HCT116 (cell line): ENCODE data around the gene GARS1. TPM values are rescaled to one million over a fixed set of nuclear protein-coding genes. Genes with fewer than 3 reads are reported as not detected.

ENCODE experiments used
- ATAC-seq: fragments of 200-7000 bp; cut with Tn5 transposase; 2 replicates; pipeline ENCODE4 v1.9.1; 2020; ENCODE audit warnings: mild to moderate bottlenecking, moderate library complexity
- BruUV-seq: library from RNA; stranded (reverse); fragments of 400-500 nt; replicated peaks from 2 replicates; lab custom pipeline; 2021; lab: Mats Ljungman, UMichigan
- CTCF ChIA-PET: fragments of 300-600 bp; sonication (Branson Sonifier 250); formaldehyde crosslinking; loops from one replicate; lab custom pipeline; 2021; ENCODE audit warnings: antibody characterized with exemption; lab: Charles Lee
- POLR2A ChIA-PET: fragments of 300-600, 350-600 bp; sonication (Branson Sonifier 250); formaldehyde crosslinking; loops from one replicate; lab custom pipeline; 2021; ENCODE audit warnings: antibody characterized with exemption; lab: Charles Lee
- RAD21 ChIA-PET, 2 experiments: fragments of 300-600 bp; sonication (Branson Sonifier 250); formaldehyde crosslinking; loops; one replicate each; lab custom pipeline; 2023; ENCODE audit warnings: low total read pairs in 2 of 2; ENCODE audit not compliant: uncharacterized antibody in 2 of 2, unreplicated experiment in 2 of 2, low non-redundant PET in 1 of 2; lab: Charles Lee
- DNase-seq: peaks from one replicate; pipeline ENCODE4 v3.0.0-alpha.2; 2010; ENCODE audit warnings: low read depth, low spot score
- H2AFZ ChIP-seq: fragments of 200-600 bp; shearing (Covaris generic), sonication (generic); 2 replicates; pipeline ENCODE4 v1.6.1; 2017; ENCODE audit warnings: low read depth, mixed run types, mixed read lengths, antibody characterized with exemption, low read length; ENCODE audit not compliant: poor library complexity, severe bottlenecking
- H3K27ac ChIP-seq: 2 replicates; pipeline ENCODE4 v1.5.1; 2012; ENCODE audit warnings: low read depth, low read length
- H3K27me3 ChIP-seq: fragments of 200-600 bp; sonication (generic); 2 replicates; pipeline ENCODE4 v1.6.1; 2016; ENCODE audit warnings: mixed run types, low read length, mixed read lengths; ENCODE audit not compliant: insufficient read depth
- H3K36me3 ChIP-seq, 2 experiments: fragments of 200-500 bp in 1 of 2; fragments of 200-600 bp in 1 of 2; sonication (Bioruptor generic) in 1 of 2; sonication (generic) in 1 of 2; 2 replicates each; pipeline versions ENCODE4 v1.5.1 to v1.6.1; 2014 to 2016; ENCODE audit warnings: low read length in 2 of 2, inconsistent platforms in 1 of 2, mixed read lengths in 1 of 2, mixed run types in 1 of 2; ENCODE audit not compliant: insufficient read depth in 2 of 2, control insufficient read depth in 1 of 2
- H3K4me1 ChIP-seq, 2 experiments: fragments of 200-600 bp in 1 of 2; sonication (generic) in 1 of 2; 2 replicates each; pipeline versions ENCODE4 v1.5.1 to v1.6.1; 2012 to 2017; ENCODE audit warnings: low read length in 2 of 2, inconsistent platforms in 1 of 2, mild to moderate bottlenecking in 1 of 2, mixed read lengths in 1 of 2, mixed run types in 1 of 2, moderate library complexity in 1 of 2; ENCODE audit not compliant: insufficient read depth in 2 of 2, control insufficient read depth in 1 of 2
- H3K4me2 ChIP-seq: fragments of 200-600 bp; sonication (generic); 2 replicates; pipeline ENCODE4 v1.6.1; 2017; ENCODE audit warnings: mixed run types, low read length, mixed read lengths
- H3K4me3 ChIP-seq, 2 experiments: fragments of 200-600 bp in 1 of 2; sonication (generic) in 1 of 2; replicated peaks in 1 of 2; 2 replicates each; pipeline ENCODE4 v1.5.1; 2011 to 2016; ENCODE audit warnings: low read length in 2 of 2, control low read depth in 1 of 2, low read depth in 1 of 2, mild to moderate bottlenecking in 1 of 2, mixed read lengths in 1 of 2, mixed run types in 1 of 2
- H3K79me2 ChIP-seq: fragments of 200-600 bp; sonication (generic); 2 replicates; pipeline ENCODE4 v1.6.1; 2017; ENCODE audit warnings: mild to moderate bottlenecking, mixed run types, low read length, moderate library complexity, mixed read lengths; ENCODE audit not compliant: insufficient read depth
- H3K9ac ChIP-seq: fragments of 200-600 bp; sonication (generic); 2 replicates; pipeline ENCODE4 v1.6.1; 2016; ENCODE audit warnings: low read length, mixed read lengths
- H3K9me2 ChIP-seq: fragments of 200-600 bp; sonication (generic), shearing (Covaris generic); 2 replicates; pipeline ENCODE4 v1.6.1; 2017; ENCODE audit warnings: mixed run types, mild to moderate bottlenecking, moderate library complexity; ENCODE audit not compliant: insufficient read depth
- H3K9me3 ChIP-seq, 2 experiments: fragments of 200-500 bp in 1 of 2; fragments of 200-600 bp in 1 of 2; sonication (Bioruptor generic) in 1 of 2; sonication (generic) in 1 of 2; 2 replicates each; pipeline ENCODE4 v1.6.1; 2014 to 2017; ENCODE audit warnings: low read length in 2 of 2, mixed read lengths in 2 of 2, inconsistent platforms in 1 of 2, low read depth in 1 of 2, mild to moderate bottlenecking in 1 of 2, mixed run types in 1 of 2, moderate library complexity in 1 of 2; ENCODE audit not compliant: control insufficient read depth in 1 of 2, insufficient read depth in 1 of 2
- H4K20me1 ChIP-seq: fragments of 200-600 bp; sonication (generic), shearing (Covaris generic); 2 replicates; pipeline ENCODE4 v1.6.1; 2017; ENCODE audit warnings: mixed run types, mild to moderate bottlenecking, moderate library complexity; ENCODE audit not compliant: insufficient read depth
- CBX3 ChIP-seq: IDR thresholded peaks from 2 replicates; pipeline ENCODE4 v1.6.1; 2012; ENCODE audit warnings: low read depth
- CTCF ChIP-seq, 3 experiments: fragments of 200-600 bp in 1 of 3; sonication (generic) in 1 of 3; IDR thresholded peaks in 2 of 3; conservative IDR thresholded peaks in 1 of 3; 2 replicates each; pipeline ENCODE4 v1.5.1; 2012 to 2017; ENCODE audit warnings: low read depth in 2 of 3, low read length in 2 of 3, antibody characterized with exemption in 1 of 3, borderline replicate concordance in 1 of 3, control low read depth in 1 of 3, mild to moderate bottlenecking in 1 of 3, mixed read lengths in 1 of 3, mixed run types in 1 of 3, moderate library complexity in 1 of 3; ENCODE audit not compliant: insufficient read depth in 1 of 3
- EGR1 ChIP-seq: IDR thresholded peaks from 2 replicates; pipeline ENCODE4 v1.6.1; 2012; ENCODE audit warnings: low read depth
- SIN3A ChIP-seq: IDR thresholded peaks from 2 replicates; pipeline ENCODE4 v1.6.1; 2012; ENCODE audit warnings: low read depth
- SRF ChIP-seq: IDR thresholded peaks from 2 replicates; pipeline ENCODE4 v1.6.1; 2012; ENCODE audit warnings: low read depth
- ZNF274 ChIP-seq: fragments of 200-500 bp; sonication (Bioruptor generic); IDR thresholded peaks from 2 replicates; pipeline ENCODE4 v1.6.1; 2014; ENCODE audit warnings: mild to moderate bottlenecking, low read depth, low read length, inconsistent platforms
- intact Hi-C: fragments of 100-400 bp; cut with micrococcal nuclease; formaldehyde crosslinking; loops from 2 replicates; pipeline ENCODE4 v1.10.0; 2022
- total RNA-seq: library from RNA; stranded (reverse); gene quantifications from one replicate; pipeline ENCODE4 v1.2.1, GENCODE V29; 2021; ENCODE audit not compliant: unreplicated experiment

GARS1 gene
- total RNA-seq, 1 experiment from 2014 or later = 329 TPM

DNA sequence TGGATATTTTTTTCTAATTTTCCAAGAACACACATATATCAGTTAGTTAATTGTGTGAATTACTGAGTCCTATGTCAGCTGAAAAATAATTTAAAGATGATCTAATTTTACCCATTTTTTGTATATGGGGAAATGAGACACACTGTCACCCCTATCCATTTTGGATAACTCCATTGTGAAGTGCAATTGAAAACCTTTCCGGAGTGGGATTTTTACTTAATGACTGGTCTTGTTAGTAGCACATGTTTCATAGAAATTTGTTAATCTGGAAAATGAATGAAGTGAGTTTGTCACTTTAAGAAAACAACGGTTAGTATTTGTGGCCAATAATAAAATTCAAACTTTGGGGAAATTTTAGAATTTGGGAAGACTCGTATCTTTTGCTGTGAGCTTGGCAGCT lies 2.0 kb downstream of the GARS1 start:
- intact Hi-C loops = loop anchor here (10.0 kb wide), 1 partner anchor 1898 kb away; the partner anchor contains the start of genes AVL9 and LSM5
- CTCF ChIA-PET = no interaction called here
- H3K27ac ChIP-seq = no peak overlapping the region

More for the DNA sequence above, 2.0 kb downstream of the GARS1 start:
- peak overlapping the region; percentile 96 for H3K4me2 ChIP-seq
- H3K4me1 ChIP-seq = peaks cover 5 to 16% of the 10 kb centered on the region in 2 experiments; a peak in 3 of 4 replicates
- H3K9me3 ChIP-seq = no peaks in the 10 kb centered on the region
- ChIA-PET RAD21 (no interaction called here), POLR2A (interaction anchor here (1.0 kb wide), 1 partner anchor 9 kb away, joined by 3 read pairs; no protein-coding TSS in a partner anchor)
- H3K27me3 ChIP-seq = no peaks in the 10 kb centered on the region
- DNase-seq = no peak
- peak overlapping the region; percentile 84 for H3K9ac ChIP-seq
- no peak for ATAC-seq
- no peak overlapping the region for H2AFZ ChIP-seq
- peaks cover 16 to 32% of the 10 kb centered on the region in 2 experiments for H3K36me3 ChIP-seq
- no peak for TF ChIP-seq CBX3
- TF ChIP-seq EGR1 = no peak
- no peak for TF ChIP-seq SRF
- TF ChIP-seq ZNF274 = no peak
- no peak for TF ChIP-seq CTCF (IDR thresholded peaks at IDR 0.05 in 2 of 3, conservative IDR thresholded peaks at IDR 0.05 in 1 of 3; ENCODE audit: borderline replicate concordance in 1 of 3, insufficient read depth in 1 of 3, low read depth in 2 of 3, low read length in 2 of 3)
- no peak for TF ChIP-seq SIN3A
- H3K9me2 ChIP-seq = no peaks in the 10 kb centered on the region
- H4K20me1 ChIP-seq = no peaks in the 10 kb centered on the region
- H3K4me3 ChIP-seq = peak overlapping the region; percentile 88 to 98
- no TSS peak for BruUV-seq
- peaks cover 83% of the 10 kb centered on the region for H3K79me2 ChIP-seq
